Measurements from ENCODE around the gene SCUBE1. TPM values are rescaled to one million over a fixed set of nuclear protein-coding genes. Genes with fewer than 3 reads are reported as not detected.

SCUBE1 gene
- total and polyA plus RNA-seq, 2 of the 8 experiments (the other 6 are each of a cell fraction or from before 2014, with no cell fraction given) = 2.3 to 4.9 TPM

GRCh38 chr22:43238526-43239006 is 104.6 kb downstream of the SCUBE1 start:
- Histone ChIP-seq H3K9ac (replicated peaks in 1 of 4; ENCODE audit: extremely low read depth in 1 of 4, low read depth in 3 of 4, low read length in 3 of 4) (no peak overlapping the region; a peak in 1 of 7 replicates), H3K4me2 (ENCODE audit: insufficient read depth in 1 of 2, low read depth in 2 of 2, low read length in 2 of 2) (no peak overlapping the region), H2BK20ac (ENCODE audit: low read length) (no peak overlapping the region), H2BK15ac (ENCODE audit: low read length) (no peak overlapping the region), H3K4ac (replicated peaks; ENCODE audit: insufficient read length, low read depth, low read length) (no peak overlapping the region), H2BK12ac (ENCODE audit: low read depth, low read length) (no peak overlapping the region), H4K8ac (ENCODE audit: extremely low read depth, insufficient read depth, low read length) (no peak overlapping the region), H3K36me3 (ENCODE audit: control insufficient read depth in 2 of 4, insufficient read depth in 4 of 4, low read length in 3 of 4) (no peaks in the 10 kb centered on the region), H3K27ac (ENCODE audit: low read depth, low read length) (no peak overlapping the region), H2AK5ac (ENCODE audit: low read depth, low read length) (no peak overlapping the region), H3K79me2 (ENCODE audit: control insufficient read depth in 1 of 2, insufficient read depth in 2 of 2, low read length in 2 of 2) (no peaks in the 10 kb centered on the region), H3K4me3 (ENCODE audit: extremely low read depth in 1 of 4, insufficient read depth in 2 of 4, low read depth in 3 of 4, low read length in 4 of 4) (no peak overlapping the region), H3K27me3 (replicated peaks in 1 of 4; ENCODE audit: control insufficient read depth in 3 of 4, extremely low read depth in 1 of 4, insufficient read depth in 3 of 4, low read length in 3 of 4) (no peaks in the 10 kb centered on the region), H2BK120ac (replicated peaks; ENCODE audit: low read depth, low read length) (no peak overlapping the region), H4K5ac (ENCODE audit: insufficient read length, low read depth, low read length) (no peak overlapping the region), H3K4me1 (replicated peaks in 1 of 4; ENCODE audit: control insufficient read depth in 3 of 4, insufficient read depth in 4 of 4, low read length in 3 of 4) (0 out of 7 replicates have a peak, but pooled peaks cover 0 to 4% (median 0%) of the 10 kb centered on the region in 4 experiments), H2BK5ac (ENCODE audit: low read depth, low read length) (no peak overlapping the region), H3K18ac (ENCODE audit: extremely low read depth, low read length) (no peak overlapping the region), H3K14ac (ENCODE audit: insufficient read length) (no peak overlapping the region), H4K20me1 (replicated peaks in 1 of 2; ENCODE audit: control insufficient read depth in 1 of 2, insufficient read depth in 2 of 2, low read length in 2 of 2) (no peaks in the 10 kb centered on the region), H3K9me3 (ENCODE audit: insufficient read depth in 2 of 2, low read depth in 1 of 2, low read length in 1 of 2) (no peaks in the 10 kb centered on the region), H3K23ac (ENCODE audit: insufficient read length) (no peak overlapping the region), H3K23me2 (ENCODE audit: low read depth, low read length) (no peaks in the 10 kb centered on the region), H2AFZ (ENCODE audit: low read length) (no peak overlapping the region), H3K79me1 (ENCODE audit: low read depth, low read length) (no peaks in the 10 kb centered on the region), H3K56ac (replicated peaks; ENCODE audit: insufficient read length, low read depth, low read length) (no peak overlapping the region), H4K91ac (replicated peaks; ENCODE audit: insufficient read length, low read length) (no peak overlapping the region)
- POLR2A ChIA-PET (ENCODE audit: partially characterized antibody) = interaction anchor here (1.0 kb wide), 1 partner anchor 9 kb away, joined by 3 read pairs; no protein-coding TSS in a partner anchor
- 90% methylated on average over 19 of the region's 19 CpGs; no CpG with 5 or more reads in 1 of the 2 experiments for WGBS, 2 experiments (ENCODE audit: extremely low coverage in 1 of 2, insufficient coverage in 1 of 2, insufficient read length in 1 of 2, insufficient replicate concordance in 2 of 2, low coverage in 1 of 2, low lambda C conversion rate in 2 of 2, missing lambda C conversion rate in 1 of 2)
- no peak for DNase-seq (ENCODE audit: low read depth in 1 of 2, low spot score in 2 of 2)
- FAIRE-seq = no peak
- CTCF ChIA-PET (ENCODE audit: partially characterized antibody) = interaction anchor here (1.0 to 26.8 kb wide), 7 partner anchors 10 to 189 kb away, joined by 3 to 388 read pairs (median 6); no protein-coding TSS in a partner anchor
- no peak for TF ChIP-seq BACH1 (IDR thresholded peaks at IDR 0.05; ENCODE audit: low read length)
- TF ChIP-seq, protein P1, sequence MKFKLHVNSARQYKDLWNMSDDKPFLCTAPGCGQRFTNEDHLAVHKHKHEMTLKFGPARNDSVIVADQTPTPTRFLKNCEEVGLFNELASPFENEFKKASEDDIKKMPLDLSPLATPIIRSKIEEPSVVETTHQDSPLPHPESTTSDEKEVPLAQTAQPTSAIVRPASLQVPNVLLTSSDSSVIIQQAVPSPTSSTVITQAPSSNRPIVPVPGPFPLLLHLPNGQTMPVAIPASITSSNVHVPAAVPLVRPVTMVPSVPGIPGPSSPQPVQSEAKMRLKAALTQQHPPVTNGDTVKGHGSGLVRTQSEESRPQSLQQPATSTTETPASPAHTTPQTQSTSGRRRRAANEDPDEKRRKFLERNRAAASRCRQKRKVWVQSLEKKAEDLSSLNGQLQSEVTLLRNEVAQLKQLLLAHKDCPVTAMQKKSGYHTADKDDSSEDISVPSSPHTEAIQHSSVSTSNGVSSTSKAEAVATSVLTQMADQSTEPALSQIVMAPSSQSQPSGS (IDR thresholded peaks at IDR 0.05; ENCODE audit: low read length) = no peak
- no peak for TF ChIP-seq SAP30 (IDR thresholded peaks at IDR 0.05; ENCODE audit: insufficient read depth, insufficient replicate concordance, low read length)
- no peak for TF ChIP-seq ATF3 (IDR thresholded peaks at IDR 0.05; ENCODE audit: insufficient read depth, low read depth, low read length)
- TF ChIP-seq SRF (IDR thresholded peaks at IDR 0.05; ENCODE audit: low read depth, low read length) = no peak
- TF ChIP-seq CTBP2 (IDR thresholded peaks at IDR 0.05; ENCODE audit: borderline replicate concordance, insufficient read depth, insufficient read length, low read length) = no peak
- no peak for TF ChIP-seq PHF8 (conservative IDR thresholded peaks at IDR 0.05; ENCODE audit: low read depth, low read length)
- TF ChIP-seq SP2 (IDR thresholded peaks at IDR 0.05; ENCODE audit: low read length) = no peak
